ENCODE measurements around the gene PLA2R1.

DNA sequence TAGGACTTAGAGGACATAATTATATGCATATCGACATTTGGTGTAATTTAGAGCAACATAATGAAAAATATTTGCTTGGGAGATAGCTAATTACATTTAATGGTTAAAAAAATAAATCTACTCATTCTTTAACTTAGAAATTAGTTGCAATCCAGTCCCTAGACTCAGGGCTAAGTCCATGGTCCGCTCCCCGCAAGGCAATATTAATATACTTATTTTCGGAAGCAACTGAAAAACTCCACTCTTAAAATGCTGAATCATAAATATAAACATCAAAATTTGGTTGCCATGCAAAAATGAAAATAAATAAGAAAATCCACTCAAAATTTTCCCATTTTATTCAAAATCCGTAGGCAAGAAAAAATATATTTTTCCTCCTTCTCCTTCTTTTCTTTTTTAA lies 164.7 kb downstream of the PLA2R1 start:
- TF ChIP-seq, protein P1, sequence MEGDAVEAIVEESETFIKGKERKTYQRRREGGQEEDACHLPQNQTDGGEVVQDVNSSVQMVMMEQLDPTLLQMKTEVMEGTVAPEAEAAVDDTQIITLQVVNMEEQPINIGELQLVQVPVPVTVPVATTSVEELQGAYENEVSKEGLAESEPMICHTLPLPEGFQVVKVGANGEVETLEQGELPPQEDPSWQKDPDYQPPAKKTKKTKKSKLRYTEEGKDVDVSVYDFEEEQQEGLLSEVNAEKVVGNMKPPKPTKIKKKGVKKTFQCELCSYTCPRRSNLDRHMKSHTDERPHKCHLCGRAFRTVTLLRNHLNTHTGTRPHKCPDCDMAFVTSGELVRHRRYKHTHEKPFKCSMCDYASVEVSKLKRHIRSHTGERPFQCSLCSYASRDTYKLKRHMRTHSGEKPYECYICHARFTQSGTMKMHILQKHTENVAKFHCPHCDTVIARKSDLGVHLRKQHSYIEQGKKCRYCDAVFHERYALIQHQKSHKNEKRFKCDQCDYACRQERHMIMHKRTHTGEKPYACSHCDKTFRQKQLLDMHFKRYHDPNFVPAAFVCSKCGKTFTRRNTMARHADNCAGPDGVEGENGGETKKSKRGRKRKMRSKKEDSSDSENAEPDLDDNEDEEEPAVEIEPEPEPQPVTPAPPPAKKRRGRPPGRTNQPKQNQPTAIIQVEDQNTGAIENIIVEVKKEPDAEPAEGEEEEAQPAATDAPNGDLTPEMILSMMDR (IDR thresholded peaks at IDR 0.05) = no peak
- no peak for TF ChIP-seq POLR2A (IDR thresholded peaks at IDR 0.05)

Measured in lower leg skin (tissue), 3 donors.